Ammon's horn (tissue), 1 donor: ENCODE measurements around the gene NRXN3.

Source experiments
- DNase-seq: peaks from one replicate; pipeline ENCODE4 v3.0.0-alpha.2; 2016; ENCODE audit warnings: low spot score

NRXN3 gene

DNA sequence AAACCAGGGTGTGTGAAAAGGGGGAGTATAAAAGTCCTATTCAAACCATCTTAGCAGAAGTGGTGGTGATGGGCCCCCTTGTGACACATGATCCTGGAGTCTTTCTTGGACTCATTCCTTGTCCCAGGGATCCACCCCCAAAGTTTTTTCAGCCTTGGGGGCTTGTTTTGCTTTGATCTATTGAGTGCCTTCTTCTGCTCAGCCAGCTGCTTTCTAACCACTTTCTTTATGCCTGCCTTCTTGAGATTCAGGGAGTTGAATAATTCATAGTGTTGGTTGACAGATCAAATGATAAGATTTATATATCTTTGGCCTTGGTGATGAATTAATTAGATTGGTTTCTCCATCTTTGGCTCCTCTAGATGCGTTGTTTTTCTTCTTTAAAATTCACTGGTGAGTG lies 1114.4 kb downstream of the NRXN3 start:
- no peak for DNase-seq

DNA sequence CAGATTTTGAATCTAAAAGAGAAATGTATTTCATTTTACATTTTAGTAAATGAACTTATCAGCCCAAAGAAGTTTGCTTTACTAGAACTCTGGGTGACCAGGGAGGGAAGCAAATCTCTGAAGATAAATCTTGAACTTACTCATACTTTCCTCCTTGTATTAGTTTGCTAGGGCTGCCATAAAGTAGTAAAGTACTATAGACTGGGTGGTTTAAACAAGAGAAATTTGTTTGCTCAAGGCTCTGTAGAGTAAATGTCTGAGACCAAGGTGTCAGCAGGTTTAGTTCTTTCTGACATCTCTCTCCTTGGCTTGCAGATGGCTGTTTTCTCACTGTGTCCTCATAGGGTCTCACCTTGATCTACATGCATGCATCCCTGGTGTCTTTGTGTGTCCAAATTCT lies 1115.1 kb downstream of the NRXN3 start:
- DNase-seq = no peak

- no peak for DNase-seq
These were observed 1117.8 kb downstream of the NRXN3 start for GRCh38 chr14:79287976-79288375.

GRCh38 chr14:79293482-79294177 lies 1123.5 kb downstream of the NRXN3 start:
- DNase-seq = peak; percentile 54

GRCh38 chr14:79294499-79294898 lies 1124.3 kb downstream of the NRXN3 start:
- DNase-seq = no peak

- DNase-seq = no peak
These were observed 1125.2 kb downstream of the NRXN3 start for GRCh38 chr14:79295385-79295784.

- no peak for DNase-seq
These were observed 1128.2 kb downstream of the NRXN3 start for GRCh38 chr14:79298373-79298772.

DNA sequence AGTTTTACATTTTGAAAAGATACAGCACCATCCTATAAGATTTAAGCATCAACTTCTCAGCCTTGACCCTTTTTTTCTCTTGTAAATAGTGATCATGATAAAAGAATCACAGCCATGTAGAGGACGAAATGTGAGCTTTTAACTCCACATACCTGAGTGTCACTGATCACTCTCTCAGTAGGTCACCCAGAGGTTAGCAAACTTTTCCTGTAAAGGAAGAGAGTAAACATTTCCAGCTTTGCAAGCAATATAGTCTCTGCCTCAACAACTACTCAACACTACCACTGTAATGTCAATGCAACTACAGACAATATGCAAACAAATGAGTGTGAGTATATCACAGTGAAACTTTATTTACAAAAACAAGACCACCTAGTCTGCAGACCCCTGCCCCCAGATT lies 1129.0 kb downstream of the NRXN3 start:
- no peak for DNase-seq

DNA sequence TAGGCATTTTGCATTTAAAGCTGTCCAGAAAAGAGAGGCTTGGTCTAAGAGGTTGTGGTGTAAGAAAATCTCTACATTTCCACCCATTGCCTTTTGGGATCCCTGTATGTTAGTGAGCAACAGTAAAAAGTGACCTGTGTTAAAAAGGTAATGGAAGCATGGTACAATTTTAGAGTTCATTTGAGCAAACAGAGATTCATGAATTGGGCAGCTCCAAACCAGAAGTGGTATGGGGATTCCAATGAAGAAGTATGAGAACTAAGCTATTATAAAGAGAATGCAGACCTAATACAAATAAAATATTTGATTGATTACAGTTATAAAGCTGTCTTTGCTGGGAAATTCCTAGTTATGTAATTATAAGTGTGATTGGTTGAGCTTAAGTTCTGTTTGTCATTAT lies 1134.1 kb downstream of the NRXN3 start:
- DNase-seq = no peak

- DNase-seq = no peak
These were observed 1136.4 kb downstream of the NRXN3 start for GRCh38 chr14:79306546-79306945.

GRCh38 chr14:79318371-79318770 lies 1148.2 kb downstream of the NRXN3 start:
- no peak for DNase-seq

DNA sequence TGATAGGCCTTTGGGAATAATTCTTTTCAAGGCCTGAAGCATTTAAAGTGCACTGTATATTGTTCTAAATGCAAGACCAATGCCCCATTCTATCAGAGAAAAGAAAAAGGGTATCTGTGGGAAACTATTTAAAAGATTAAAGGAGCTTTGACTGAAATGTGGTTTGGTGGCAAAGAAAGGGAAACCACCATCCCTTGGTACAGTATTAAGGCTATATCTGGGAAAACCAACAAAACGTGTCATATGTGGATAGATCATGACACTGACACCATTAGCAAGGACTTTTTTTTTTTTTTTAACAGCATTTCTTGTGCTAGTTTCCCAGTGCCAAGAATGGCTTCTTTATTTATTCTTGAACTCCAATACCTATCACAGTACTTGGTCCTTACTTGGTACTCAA lies 1150.4 kb downstream of the NRXN3 start:
- DNase-seq = no peak

DNA sequence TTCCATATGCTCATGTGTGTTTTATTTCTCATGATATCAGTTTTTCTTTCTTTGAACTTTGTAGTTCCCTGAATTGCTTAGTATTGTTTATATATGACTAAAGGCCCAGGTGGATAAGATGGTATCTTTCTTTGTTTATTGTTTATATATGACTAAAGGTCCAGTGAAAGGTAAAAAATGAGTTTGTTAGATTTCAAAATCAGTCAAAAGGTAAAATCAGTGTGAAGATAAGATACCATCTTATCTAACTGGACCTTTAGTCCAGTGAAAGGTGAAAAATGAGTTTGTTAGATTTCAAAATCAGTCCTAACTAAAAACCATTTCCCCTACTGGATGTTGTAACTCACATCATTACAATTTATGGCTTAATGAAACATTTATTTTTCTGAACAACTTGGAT lies 1150.9 kb downstream of the NRXN3 start:
- no peak for DNase-seq

- DNase-seq = no peak
These were observed 1154.9 kb downstream of the NRXN3 start for GRCh38 chr14:79325071-79325470.

DNA sequence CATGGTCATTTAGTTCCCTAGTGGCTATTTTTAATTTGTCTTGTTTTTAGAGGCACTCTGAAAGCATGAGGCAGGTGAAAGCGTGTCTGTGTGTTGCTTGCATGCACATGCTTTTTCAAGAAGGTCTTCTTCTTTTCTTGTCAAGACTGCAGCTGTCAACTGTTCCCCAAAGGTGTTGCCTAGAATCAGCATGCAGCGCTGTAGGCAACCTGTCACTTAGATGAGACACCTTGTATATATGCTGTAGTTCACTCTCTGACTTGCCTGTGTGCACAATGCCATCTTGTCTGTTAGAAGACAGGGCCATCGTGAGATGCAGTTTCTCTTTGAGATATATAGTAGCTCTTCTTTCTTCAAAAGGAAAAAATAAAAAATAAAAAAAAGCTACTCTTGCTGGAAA lies 1155.4 kb downstream of the NRXN3 start:
- DNase-seq = no peak

- no peak for DNase-seq
These were observed 1158.7 kb downstream of the NRXN3 start for GRCh38 chr14:79328863-79329262.

DNA sequence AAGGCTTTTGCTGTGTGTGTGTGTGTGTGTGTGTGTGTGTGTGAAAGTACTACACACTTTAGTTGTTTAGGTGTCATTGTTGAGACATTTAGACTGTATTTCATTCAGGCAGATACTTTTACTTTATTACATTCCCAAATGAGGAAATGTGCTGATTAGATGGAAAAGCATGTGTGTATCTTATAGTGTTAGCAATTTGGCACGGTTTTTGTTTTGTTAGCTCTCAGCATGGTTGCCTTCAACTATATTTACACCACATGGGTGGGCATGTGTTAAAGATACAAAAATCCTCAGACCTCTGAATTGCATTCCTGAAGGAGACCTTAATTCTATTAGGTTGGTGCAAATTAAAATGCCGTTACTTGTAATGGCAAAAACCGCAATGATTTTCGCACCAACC lies 1161.7 kb downstream of the NRXN3 start:
- no peak for DNase-seq

DNA sequence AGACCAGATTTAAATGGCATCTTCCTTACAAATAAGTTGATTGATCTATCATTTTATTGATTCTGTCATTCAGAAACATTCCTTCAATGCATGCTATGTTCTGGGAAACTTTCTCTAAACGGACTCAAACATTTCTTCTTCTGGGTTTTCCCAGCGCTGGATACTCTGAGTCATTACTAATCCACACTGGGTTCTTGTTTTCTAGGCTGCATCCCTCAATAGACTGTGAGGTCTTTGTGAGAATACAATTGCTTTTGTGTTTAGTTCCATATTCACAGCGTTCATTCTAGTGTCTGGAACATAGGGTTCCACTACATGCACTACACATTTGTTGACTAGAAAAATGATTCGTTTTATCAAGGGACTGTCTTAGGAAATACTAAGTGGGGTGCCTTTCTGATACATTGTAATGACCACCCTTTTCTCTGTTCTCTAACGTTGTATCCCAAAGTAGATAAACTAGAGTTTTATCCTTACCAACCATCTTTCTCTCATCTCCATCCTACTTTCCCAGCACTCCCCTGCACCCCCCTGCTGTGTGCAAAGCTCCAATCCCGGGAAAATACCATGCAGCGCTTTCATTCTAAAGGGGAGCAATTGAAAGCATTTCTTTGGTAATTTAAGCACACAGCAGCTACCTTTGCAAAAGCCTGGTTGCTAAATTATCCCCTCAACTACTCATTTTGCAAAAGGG lies 1162.5 kb downstream of the NRXN3 start:
- DNase-seq = peak; percentile 84

GRCh38 chr14:79333198-79333546 lies 1163.0 kb downstream of the NRXN3 start:
- no peak for DNase-seq

GRCh38 chr14:79334272-79334671 lies 1164.1 kb downstream of the NRXN3 start:
- no peak for DNase-seq

DNA sequence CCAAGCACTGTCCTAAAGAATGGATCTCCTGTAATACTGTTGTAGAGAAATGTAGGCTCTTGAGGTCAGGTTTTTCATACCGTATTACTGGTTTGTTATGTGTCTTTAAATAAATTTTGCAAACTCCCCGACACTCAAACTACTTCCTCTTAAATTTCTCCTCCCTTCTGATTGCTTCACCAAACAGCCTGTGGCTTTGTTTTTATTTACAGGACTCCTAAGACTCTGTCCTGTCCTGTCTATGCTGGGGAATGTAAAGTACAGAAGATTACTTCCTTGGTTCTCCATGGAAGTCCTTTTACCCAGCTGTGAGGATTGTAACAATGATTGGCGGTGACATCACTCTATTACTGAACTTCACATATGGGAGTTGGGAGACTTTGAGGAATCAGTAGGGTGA lies 1167.6 kb downstream of the NRXN3 start:
- DNase-seq = no peak

GRCh38 chr14:79342942-79343341 lies 1172.8 kb downstream of the NRXN3 start:
- DNase-seq = no peak

- DNase-seq = no peak
These were observed 1180.8 kb downstream of the NRXN3 start for GRCh38 chr14:79351011-79351410.

- no peak for DNase-seq
These were observed 1182.0 kb downstream of the NRXN3 start for GRCh38 chr14:79352076-79352630.
